ENCODE results near the gene AMFR.
A peak's percentile ranks its signal among the peaks of the same experiment; 100 is the strongest.

The AMFR gene

DNA sequence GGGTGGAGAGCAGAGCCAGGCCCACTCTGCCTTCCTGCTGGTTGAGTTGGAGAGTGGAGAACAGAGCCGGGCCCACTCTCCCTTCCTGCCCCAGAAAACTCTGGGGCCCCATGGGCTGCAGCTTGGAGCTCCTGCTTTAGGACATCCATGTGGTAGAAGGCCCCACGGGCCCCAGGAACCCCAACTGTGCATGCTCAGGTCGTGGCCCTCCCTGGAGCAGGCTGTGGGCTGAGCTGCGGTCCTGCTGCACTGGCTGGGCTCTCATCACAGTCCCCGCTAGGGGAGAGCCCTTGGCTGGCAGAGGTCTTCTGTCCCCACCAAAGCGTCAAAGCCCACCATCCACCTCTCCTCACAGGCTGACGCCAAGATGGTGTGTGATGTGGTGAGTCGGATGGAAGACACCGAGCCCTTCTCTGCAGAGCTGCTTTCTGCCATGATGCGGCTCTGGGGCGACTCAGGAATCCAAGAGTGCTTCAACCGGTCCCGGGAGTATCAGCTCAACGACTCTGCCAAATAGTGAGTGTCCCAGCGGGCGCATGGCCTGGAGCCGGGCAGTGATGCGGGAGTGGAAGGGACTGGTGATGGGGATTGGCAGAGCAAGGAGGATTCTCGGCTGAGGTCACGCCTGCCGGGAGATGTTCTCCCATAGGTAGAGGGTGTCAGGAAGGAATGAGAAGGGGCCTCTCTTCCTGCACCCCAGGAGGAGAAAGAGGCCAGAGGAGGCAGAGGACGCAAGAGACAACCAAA is 96.9 kb downstream of the AMFR start:
- DNase-seq = no peak

DNA sequence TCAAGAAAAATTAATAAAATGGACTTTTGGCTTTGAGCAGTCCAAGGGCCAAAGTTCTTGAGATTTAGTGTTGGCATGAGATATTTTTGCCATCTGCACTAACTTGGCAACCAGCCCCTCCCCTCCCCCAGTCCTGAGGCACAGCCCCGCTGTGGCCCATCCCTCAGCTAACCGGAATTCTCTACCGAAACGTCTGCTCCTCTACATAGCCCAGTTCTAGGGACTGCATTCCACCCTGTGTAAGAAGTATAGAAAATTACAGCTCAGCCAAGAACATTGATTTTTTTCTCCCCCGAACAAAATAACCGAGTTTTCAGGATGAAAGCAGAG is 97.5 kb downstream of the AMFR start:
- no peak for DNase-seq

GRCh38 chr16:56327071-56327928 is 98.0 kb downstream of the AMFR start:
- DNase-seq = no peak

- no peak for DNase-seq
These were observed 99.4 kb downstream of the AMFR start for GRCh38 chr16:56325956-56326355.

GRCh38 chr16:56324406-56324805 is 100.9 kb downstream of the AMFR start:
- DNase-seq = no peak

DNA sequence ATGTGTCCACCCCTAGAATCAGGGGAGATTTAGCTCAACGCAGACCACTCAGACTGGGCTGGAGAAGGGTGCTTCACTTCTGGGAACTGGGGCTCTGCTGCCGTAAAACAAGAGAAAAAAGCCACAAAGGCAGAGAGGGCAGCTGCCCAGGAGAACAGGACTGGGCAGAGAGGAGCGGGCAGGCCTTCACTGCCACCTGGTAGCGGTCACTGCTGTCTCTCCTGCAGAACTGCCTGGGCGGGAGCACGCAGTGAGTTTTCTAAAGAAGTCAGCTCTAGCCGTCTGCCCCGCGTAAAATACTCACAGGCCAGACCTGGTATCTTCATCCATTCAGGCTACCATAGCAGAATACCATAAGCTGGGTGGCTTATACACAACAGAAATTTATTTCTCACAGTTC is 103.8 kb downstream of the AMFR start:
- no peak for DNase-seq

DNA sequence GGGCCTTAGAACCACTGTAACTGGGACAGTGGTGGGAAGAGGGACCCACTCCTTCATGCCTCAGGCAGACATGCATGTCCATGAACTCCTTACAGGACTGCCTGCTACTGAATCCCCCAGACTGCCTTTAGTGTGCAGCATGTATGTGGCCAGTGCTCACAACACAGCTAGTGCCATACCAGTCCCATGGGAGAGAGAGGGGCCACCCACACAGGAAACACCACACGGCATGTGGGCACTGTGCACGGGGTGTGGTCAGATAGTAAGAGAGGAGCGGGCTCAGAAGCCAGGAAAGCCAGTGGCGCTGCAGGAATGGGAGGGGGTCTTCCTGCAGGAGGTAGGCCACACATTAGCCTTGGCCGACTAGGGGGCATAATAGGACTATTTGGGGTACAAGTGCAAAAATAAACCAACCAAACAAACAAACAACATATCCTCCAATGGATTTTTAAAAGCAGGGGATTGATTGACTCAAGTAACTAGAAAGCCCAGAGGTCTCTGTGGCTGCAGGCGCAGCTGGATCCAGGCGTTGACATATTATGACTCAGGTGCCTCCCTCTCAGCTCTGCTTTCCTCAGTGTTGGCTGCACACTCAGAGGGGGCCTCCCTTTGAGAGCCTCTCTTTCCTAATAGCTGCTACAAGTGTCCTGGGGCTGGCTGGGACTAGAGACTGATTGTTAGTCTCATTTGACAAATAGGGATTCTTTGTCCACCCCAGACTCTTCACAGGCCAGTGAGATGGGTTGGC is 104.4 kb downstream of the AMFR start:
- no peak for DNase-seq

DNA sequence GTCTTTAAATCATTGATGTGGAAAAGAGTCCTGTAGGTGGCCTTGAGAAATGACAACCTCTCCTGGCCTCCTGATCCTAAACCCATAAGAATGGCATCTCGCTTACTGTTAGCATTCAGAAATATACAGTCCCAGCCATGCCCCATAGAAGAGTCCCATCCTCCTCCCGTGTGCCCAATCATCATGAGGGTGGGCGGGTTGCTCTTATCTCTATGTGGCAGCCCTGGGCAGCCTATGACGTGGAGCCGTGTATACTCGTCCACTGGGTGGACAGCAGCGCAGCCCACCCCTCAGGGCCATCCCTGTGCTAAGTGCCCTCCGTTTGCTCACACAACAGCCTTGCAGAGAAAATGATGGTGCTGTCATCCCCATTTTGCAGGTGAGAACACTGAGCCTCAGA is 105.3 kb downstream of the AMFR start:
- DNase-seq = no peak

- no peak for DNase-seq
These were observed 106.0 kb downstream of the AMFR start for GRCh38 chr16:56319376-56319775.

GRCh38 chr16:56318827-56319140 is 106.6 kb downstream of the AMFR start:
- DNase-seq = no peak

GRCh38 chr16:56317998-56318826 is 107.1 kb downstream of the AMFR start:
- DNase-seq = peak; percentile 91

GRCh38 chr16:56316545-56316944 is 108.8 kb downstream of the AMFR start:
- no peak for DNase-seq

GRCh38 chr16:56315955-56316354 is 109.4 kb downstream of the AMFR start:
- no peak for DNase-seq

GRCh38 chr16:56314244-56314850 is 111.0 kb downstream of the AMFR start:
- DNase-seq = no peak

DNA sequence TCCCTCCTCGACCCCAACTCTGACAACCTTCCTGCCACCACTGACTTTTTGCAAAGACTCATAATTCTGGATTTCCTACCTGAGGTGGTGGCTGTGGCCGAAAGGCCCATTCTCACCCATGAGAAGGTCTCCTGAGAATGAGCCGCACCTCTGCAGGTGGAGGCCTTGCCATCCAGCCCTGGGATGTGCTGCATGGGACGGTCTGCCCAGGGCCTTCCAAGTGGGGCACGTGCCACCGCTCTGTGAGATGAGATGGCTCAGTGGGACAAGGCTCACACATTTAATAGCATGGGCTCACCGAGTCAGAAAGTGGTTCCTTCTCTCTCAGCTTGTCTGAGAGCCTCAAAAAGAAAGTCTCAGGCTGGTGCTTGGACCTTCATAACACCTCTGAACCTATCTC is 112.8 kb downstream of the AMFR start:
- DNase-seq = no peak

GRCh38 chr16:56312028-56312300 is 113.4 kb downstream of the AMFR start:
- DNase-seq = no peak
